LNCaP clone FGC (cell line): ENCODE results near the gene ETV6.

Experiments used
- DNase-seq: peaks from one replicate; pipeline ENCODE4 v3.0.0-alpha.2; 2011; ENCODE audit warnings: low read depth
- H3K4me3 ChIP-seq: 2 replicates; pipeline ENCODE4 v1.5.1; 2011; ENCODE audit warnings: mild to moderate bottlenecking, low read depth, low read length, control low read depth
- CTCF ChIP-seq: IDR thresholded peaks from 2 replicates; pipeline ENCODE4 v1.5.1; 2012; ENCODE audit warnings: mild to moderate bottlenecking; ENCODE audit not compliant: control insufficient read depth, insufficient read depth; ENCODE audit errors: extremely low read depth

ETV6 gene

GRCh38 chr12:11846488-11846887 lies 197.0 kb downstream of the ETV6 start:
- no peak for TF ChIP-seq CTCF
- DNase-seq = no peak
- H3K4me3 ChIP-seq = no peak overlapping the region

GRCh38 chr12:11847539-11847938 lies 198.1 kb downstream of the ETV6 start:
- DNase-seq = no peak
- H3K4me3 ChIP-seq = no peak overlapping the region
- TF ChIP-seq CTCF = no peak

GRCh38 chr12:11849757-11850504 lies 200.5 kb downstream of the ETV6 start:
- TF ChIP-seq CTCF = no peak
- DNase-seq = no peak
- no peak overlapping the region for H3K4me3 ChIP-seq

GRCh38 chr12:11853126-11853525 lies 203.7 kb downstream of the ETV6 start:
- H3K4me3 ChIP-seq = no peak overlapping the region
- no peak for TF ChIP-seq CTCF
- no peak for DNase-seq

GRCh38 chr12:11854011-11854499 lies 204.6 kb downstream of the ETV6 start:
- no peak for TF ChIP-seq CTCF
- DNase-seq = no peak
- H3K4me3 ChIP-seq = no peak overlapping the region

GRCh38 chr12:11855983-11856374 lies 206.5 kb downstream of the ETV6 start:
- TF ChIP-seq CTCF = no peak
- no peak for DNase-seq
- H3K4me3 ChIP-seq = no peak overlapping the region

GRCh38 chr12:11856971-11857370 lies 207.5 kb downstream of the ETV6 start:
- no peak overlapping the region for H3K4me3 ChIP-seq
- TF ChIP-seq CTCF = no peak
- DNase-seq = no peak
